ENCODE results near the gene TAPBPL.

DNA sequence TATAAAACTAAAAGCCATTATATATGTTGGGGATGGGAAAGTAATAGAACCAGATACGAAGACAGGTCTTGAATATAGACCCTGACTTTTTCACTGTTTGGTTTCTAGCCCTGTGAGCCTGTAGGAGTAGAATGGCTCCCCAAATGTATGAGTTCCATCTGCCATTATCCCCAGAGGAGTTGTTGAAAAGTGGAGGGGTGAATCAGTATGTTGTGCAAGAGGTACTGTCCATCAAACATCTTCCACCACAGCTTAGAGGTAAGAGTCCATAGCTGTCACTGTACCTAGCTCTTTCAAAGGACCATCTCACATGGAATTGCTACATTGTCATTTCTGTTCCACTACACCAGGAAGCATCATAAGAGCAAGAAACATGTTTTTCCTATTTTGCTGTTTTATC, 43.1 kb downstream of the TAPBPL start:
- TF ChIP-seq SMC3 (IDR thresholded peaks at IDR 0.05; ENCODE audit: low read depth, low read length) (no peak), MXI1 (IDR thresholded peaks at IDR 0.05; ENCODE audit: low read depth, low read length) (no peak), JUND (IDR thresholded peaks at IDR 0.05) (no peak), TCF12 (IDR thresholded peaks at IDR 0.05) (no peak), RAD21 (IDR thresholded peaks at IDR 0.05; ENCODE audit: low read length) (no peak), POLR2AphosphoS5 (IDR thresholded peaks at IDR 0.05; ENCODE audit: low read depth, low read length) (no peak), RCOR1 (IDR thresholded peaks at IDR 0.05; ENCODE audit: low read length) (no peak)
- TF ChIP-seq, protein P1, sequence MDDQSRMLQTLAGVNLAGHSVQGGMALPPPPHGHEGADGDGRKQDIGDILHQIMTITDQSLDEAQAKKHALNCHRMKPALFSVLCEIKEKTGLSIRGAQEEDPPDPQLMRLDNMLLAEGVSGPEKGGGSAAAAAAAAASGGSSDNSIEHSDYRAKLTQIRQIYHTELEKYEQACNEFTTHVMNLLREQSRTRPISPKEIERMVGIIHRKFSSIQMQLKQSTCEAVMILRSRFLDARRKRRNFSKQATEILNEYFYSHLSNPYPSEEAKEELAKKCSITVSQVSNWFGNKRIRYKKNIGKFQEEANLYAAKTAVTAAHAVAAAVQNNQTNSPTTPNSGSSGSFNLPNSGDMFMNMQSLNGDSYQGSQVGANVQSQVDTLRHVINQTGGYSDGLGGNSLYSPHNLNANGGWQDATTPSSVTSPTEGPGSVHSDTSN (IDR thresholded peaks at IDR 0.05) = no peak
- TF ChIP-seq, protein P2, sequence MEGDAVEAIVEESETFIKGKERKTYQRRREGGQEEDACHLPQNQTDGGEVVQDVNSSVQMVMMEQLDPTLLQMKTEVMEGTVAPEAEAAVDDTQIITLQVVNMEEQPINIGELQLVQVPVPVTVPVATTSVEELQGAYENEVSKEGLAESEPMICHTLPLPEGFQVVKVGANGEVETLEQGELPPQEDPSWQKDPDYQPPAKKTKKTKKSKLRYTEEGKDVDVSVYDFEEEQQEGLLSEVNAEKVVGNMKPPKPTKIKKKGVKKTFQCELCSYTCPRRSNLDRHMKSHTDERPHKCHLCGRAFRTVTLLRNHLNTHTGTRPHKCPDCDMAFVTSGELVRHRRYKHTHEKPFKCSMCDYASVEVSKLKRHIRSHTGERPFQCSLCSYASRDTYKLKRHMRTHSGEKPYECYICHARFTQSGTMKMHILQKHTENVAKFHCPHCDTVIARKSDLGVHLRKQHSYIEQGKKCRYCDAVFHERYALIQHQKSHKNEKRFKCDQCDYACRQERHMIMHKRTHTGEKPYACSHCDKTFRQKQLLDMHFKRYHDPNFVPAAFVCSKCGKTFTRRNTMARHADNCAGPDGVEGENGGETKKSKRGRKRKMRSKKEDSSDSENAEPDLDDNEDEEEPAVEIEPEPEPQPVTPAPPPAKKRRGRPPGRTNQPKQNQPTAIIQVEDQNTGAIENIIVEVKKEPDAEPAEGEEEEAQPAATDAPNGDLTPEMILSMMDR (IDR thresholded peaks at IDR 0.05) = no peak
- TF ChIP-seq, protein P3, sequence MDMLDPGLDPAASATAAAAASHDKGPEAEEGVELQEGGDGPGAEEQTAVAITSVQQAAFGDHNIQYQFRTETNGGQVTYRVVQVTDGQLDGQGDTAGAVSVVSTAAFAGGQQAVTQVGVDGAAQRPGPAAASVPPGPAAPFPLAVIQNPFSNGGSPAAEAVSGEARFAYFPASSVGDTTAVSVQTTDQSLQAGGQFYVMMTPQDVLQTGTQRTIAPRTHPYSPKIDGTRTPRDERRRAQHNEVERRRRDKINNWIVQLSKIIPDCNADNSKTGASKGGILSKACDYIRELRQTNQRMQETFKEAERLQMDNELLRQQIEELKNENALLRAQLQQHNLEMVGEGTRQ (IDR thresholded peaks at IDR 0.05; ENCODE audit: borderline replicate concordance, low read depth, low read length) = no peak
- TF ChIP-seq, protein P4, sequence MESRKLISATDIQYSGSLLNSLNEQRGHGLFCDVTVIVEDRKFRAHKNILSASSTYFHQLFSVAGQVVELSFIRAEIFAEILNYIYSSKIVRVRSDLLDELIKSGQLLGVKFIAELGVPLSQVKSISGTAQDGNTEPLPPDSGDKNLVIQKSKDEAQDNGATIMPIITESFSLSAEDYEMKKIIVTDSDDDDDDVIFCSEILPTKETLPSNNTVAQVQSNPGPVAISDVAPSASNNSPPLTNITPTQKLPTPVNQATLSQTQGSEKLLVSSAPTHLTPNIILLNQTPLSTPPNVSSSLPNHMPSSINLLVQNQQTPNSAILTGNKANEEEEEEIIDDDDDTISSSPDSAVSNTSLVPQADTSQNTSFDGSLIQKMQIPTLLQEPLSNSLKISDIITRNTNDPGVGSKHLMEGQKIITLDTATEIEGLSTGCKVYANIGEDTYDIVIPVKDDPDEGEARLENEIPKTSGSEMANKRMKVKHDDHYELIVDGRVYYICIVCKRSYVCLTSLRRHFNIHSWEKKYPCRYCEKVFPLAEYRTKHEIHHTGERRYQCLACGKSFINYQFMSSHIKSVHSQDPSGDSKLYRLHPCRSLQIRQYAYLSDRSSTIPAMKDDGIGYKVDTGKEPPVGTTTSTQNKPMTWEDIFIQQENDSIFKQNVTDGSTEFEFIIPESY (IDR thresholded peaks at IDR 0.05; ENCODE audit: borderline replicate concordance, low read depth) = no peak
- TF ChIP-seq, protein P5, sequence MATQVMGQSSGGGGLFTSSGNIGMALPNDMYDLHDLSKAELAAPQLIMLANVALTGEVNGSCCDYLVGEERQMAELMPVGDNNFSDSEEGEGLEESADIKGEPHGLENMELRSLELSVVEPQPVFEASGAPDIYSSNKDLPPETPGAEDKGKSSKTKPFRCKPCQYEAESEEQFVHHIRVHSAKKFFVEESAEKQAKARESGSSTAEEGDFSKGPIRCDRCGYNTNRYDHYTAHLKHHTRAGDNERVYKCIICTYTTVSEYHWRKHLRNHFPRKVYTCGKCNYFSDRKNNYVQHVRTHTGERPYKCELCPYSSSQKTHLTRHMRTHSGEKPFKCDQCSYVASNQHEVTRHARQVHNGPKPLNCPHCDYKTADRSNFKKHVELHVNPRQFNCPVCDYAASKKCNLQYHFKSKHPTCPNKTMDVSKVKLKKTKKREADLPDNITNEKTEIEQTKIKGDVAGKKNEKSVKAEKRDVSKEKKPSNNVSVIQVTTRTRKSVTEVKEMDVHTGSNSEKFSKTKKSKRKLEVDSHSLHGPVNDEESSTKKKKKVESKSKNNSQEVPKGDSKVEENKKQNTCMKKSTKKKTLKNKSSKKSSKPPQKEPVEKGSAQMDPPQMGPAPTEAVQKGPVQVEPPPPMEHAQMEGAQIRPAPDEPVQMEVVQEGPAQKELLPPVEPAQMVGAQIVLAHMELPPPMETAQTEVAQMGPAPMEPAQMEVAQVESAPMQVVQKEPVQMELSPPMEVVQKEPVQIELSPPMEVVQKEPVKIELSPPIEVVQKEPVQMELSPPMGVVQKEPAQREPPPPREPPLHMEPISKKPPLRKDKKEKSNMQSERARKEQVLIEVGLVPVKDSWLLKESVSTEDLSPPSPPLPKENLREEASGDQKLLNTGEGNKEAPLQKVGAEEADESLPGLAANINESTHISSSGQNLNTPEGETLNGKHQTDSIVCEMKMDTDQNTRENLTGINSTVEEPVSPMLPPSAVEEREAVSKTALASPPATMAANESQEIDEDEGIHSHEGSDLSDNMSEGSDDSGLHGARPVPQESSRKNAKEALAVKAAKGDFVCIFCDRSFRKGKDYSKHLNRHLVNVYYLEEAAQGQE (IDR thresholded peaks at IDR 0.05; ENCODE audit: low read depth, low read length) = no peak

Measured in SK-N-SH (cell line).